Retinal pigment epithelial cell (primary cell): Measurements from ENCODE around the gene EHMT1.

ENCODE experiments used
- DNase-seq: peaks from one replicate; pipeline ENCODE4 v3.0.0-alpha.2; 2010; ENCODE audit warnings: low read depth
- H3K4me3 ChIP-seq: 2 replicates; pipeline ENCODE4 v1.5.1; 2011; ENCODE audit warnings: mild to moderate bottlenecking, low read length, control low read depth, moderate library complexity
- TF ChIP-seq, protein P1 (sequence below): conservative IDR thresholded peaks from 2 replicates; pipeline ENCODE4 v1.5.1; 2011; ENCODE audit warnings: low read depth, low read length, control low read depth, inconsistent platforms

The EHMT1 gene

DNA sequence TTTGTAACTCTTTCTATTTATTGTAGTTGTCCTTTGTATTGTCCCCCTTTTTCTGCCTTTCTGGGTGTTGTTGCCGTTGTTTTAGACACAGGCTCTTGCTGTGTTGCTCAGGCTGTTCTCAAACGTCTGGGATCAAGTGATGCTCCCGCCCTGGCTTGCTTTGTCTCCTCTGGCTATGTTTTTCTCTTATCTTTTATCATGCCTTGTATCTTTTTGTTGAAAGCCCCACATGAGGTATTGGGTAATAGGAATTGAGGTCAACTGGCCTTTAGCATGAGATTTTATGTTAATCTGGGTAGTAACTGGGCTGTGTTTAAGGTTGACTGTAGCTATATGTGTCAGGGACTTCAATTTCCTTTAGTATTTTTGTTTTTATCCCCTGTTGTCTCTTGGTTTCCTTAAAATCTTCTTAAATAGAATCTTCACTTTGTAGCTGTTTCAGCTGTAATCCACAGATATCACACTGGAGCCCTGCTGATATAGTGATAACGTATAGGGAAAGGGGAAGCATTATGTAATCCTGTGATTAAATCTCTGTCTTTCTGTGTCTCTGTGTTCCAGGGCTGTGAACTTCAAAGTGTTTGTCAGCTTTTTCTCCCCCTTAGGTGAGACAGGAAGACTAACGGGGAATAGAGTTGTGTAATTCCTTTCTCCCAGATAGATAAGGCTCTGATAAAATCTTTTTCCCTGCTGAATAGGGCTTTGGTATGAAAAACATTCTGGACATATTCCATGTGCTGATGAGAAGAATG, 232.9 kb downstream of the EHMT1 start:
- H3K4me3 ChIP-seq, result no peak overlapping the region
- TF ChIP-seq, protein P1, sequence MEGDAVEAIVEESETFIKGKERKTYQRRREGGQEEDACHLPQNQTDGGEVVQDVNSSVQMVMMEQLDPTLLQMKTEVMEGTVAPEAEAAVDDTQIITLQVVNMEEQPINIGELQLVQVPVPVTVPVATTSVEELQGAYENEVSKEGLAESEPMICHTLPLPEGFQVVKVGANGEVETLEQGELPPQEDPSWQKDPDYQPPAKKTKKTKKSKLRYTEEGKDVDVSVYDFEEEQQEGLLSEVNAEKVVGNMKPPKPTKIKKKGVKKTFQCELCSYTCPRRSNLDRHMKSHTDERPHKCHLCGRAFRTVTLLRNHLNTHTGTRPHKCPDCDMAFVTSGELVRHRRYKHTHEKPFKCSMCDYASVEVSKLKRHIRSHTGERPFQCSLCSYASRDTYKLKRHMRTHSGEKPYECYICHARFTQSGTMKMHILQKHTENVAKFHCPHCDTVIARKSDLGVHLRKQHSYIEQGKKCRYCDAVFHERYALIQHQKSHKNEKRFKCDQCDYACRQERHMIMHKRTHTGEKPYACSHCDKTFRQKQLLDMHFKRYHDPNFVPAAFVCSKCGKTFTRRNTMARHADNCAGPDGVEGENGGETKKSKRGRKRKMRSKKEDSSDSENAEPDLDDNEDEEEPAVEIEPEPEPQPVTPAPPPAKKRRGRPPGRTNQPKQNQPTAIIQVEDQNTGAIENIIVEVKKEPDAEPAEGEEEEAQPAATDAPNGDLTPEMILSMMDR, result no peak
- DNase-seq, result no peak

DNA sequence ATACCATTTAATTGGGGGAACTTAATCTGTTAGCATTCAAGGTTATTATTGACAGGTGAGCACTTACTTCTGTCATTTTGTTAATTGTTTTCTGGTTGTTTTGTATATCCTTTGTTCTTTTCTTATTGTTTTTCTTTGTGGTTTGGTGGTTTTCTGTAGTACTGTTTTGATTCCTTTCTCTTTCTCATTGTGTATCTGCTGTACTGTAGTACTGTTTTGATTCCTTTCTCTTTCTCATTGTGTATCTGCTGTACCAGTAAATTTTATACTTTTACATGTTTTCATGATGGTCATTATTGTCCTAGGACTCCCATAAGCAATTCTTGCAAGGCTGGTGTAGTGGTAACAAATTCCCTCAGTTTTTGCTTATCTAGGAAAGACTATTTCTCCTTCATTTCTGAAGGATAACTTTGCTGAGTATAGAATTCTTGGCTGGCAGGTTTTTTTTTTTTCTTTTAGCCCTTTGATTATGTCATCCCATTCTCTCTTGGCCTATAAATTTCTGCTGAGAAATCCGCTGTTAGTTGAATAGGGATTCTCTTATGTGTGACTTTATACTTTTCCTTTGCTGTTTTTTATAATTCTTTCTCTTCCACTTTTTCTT, 234.7 kb downstream of the EHMT1 start:
- TF ChIP-seq, protein P1, result no peak
- no peak for DNase-seq
- no peak overlapping the region for H3K4me3 ChIP-seq

DNA sequence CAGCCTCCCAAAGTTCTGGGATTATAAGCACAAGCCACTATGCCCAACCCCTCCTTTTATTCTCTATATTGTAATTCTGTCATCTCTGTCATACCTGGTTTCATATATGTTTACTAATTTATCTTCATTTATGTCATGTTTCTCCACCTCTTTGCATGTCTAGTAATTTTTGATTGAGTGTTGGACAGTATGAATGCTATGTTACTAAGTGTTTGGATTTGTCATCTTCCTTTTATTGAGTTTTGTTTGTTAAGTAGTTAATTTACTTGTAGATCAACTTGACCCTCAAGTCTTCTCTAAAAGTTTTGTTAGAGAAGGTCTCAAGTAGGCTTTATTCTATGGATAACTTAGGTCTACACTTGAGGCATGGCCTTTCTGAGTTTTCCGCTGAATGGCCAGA, 241.6 kb downstream of the EHMT1 start:
- no peak overlapping the region for H3K4me3 ChIP-seq
- TF ChIP-seq, protein P1, result no peak
- DNase-seq, result no peak

DNA sequence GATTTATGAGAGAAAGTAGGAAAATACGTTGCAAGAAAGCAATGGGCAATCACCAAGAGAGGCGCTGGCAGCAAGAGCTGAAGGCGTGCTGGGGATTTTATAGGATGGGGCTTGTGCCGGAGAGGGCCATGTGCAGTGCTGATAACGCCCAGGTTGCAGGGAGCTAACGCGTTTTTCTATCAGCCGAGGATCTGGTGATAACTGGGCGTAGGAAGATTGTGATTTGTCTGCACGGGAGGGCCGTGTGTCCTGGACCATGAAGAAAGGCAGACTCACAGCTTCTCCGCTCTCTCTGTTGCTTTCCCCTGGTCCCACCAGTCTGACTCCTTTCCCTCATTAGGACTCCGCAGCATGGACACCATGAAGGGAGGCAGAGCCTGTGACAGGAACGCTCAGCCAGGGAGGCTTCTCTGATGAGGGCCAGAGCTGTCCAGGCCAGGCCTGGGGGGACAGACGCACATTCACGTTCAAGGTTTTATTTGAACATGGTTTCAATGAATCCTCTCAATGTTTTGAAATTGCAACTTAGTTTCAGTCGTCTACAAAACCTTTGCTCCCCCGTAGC, 246.9 kb downstream of the EHMT1 start:
- TF ChIP-seq, protein P1, result no peak
- H3K4me3 ChIP-seq, result no peak overlapping the region
- DNase-seq, result no peak

DNA sequence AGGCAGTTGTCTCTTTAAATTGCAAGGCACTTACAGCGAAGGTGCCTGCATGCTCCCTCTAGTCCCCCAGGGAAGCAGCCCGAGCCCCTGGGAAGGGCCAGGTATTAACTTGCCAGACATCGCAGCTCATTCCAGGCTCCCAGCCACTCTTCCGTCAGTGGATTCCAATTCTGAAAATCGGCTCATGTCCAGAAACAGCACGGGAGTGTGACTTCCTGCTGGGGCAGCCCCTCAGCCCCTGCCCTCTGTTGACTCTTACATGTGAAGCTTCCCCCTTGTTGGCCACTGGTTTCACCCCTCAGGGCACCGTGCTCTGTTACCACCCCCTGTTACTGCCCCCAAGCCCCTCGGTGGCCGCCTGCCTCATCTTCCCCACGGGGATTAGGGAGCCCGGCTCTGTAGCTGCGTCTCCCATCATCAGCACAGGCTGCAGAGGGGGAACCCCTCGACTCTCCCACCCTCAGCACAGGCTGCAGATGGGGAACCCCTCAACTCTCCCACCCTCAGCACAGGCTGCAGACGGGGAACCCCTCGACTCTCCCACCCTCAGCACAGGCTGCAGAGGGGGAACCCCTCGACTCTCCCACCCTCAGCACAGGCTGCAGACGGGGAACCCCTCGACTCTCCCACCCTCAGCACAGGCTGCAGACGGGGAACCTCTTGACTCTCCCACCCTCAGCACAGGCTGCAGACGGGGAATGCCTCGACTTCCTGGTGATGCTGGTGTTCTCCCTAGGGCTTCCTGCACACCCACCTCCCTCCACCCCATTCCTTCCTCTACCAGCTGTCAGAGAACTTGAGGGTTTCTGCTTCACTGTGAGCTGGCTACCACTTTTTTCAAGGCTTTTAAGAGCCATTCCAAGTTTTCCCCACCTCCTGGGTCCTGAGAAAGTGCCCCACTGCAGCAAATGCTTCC, 247.7 kb downstream of the EHMT1 start:
- H3K4me3 ChIP-seq, result no peak overlapping the region
- TF ChIP-seq, protein P1, result no peak
- no peak for DNase-seq

DNA sequence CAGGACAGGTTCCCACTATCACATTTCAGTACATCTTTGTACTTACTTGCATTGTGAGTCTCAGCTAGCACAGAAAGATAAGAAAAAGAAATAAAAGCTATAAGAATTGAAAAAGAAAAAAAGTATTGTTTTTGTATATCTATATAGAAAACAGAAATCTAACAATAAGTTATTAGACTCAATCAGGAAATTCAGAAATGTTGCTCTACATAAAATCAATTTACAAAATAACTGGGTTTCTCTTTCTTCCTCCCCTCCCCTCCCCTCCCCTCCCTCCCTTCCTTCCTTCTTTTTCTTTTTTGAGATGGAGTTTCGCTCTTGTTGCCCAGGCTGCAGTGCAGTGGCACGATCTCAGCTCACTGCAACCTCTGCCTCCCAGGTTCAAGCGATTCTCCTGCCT, 251.6 kb downstream of the EHMT1 start:
- DNase-seq, result no peak
- TF ChIP-seq, protein P1, result no peak

More for the DNA sequence above, 251.6 kb downstream of the EHMT1 start:
- H3K4me3 ChIP-seq, result no peak overlapping the region
